NCI-H2029 (cell line): ENCODE data around the gene ATL2.
A peak's percentile ranks its signal among the peaks of the same experiment; 100 is the strongest.
"Not testable (repeated sequence)": the region's sequence is repeated elsewhere in the genome, so short reads cannot be mapped to it uniquely, and the experiment has no call there.

Experiments
- DNase-seq: peaks from one replicate; lab custom pipeline; 2025; lab: John Stamatoyannopoulos, UW

Gene ATL2

GRCh38 chr2:38274286-38275276 is 102.5 kb downstream of the ATL2 start:
- peak; percentile 5 for DNase-seq

GRCh38 chr2:38271697-38272096 is 105.4 kb downstream of the ATL2 start:
- DNase-seq = no peak

DNA sequence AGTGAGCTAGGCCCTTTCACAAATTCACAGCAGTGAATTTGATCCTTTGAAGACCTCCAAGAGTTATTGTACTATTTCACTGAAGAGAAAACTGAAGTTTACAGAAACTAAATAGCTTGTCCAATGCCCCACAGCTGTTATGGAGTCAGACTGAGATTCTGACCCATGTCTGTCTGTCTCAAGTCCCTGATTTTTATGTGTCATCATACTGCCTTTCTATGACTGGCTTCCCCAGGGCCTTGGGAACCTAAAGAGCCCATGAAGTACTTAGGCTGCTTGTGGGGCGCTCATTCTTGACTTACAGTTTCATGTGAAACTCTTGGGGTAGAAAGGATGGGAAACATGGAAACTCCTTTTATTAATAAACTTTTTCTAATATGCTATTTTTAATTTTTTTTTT is 107.7 kb downstream of the ATL2 start:
- no peak for DNase-seq

DNA sequence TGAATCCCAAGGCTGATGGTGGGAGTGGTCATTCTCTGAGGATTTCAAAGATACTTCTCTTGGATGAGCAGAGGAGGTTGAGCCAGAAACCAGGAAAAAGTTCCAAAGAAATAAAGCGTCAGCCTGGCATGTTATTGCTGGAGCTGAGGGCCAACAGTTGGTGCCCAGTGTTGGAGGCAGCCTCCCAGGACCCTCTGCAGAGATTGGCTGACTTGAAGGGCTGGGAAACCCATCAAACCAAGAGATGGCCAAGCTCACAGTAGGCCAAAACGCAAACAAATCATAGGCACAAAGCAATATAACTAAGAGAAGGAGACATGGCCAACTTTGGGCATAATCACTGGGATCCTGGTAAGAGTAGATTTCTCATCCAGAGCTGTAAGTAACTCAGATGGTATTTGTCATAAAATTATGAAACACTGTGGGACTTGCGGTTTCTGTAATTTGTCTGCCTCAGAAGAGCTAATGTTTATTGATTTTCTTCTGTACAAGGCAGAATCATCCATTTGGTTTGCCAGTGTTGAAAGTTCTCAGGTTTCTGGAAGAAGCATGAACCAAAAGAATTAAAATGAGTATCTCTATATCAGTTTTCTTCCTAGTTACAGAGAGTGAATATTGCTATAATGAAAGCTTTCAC is 108.3 kb downstream of the ATL2 start:
- no peak for DNase-seq

DNA sequence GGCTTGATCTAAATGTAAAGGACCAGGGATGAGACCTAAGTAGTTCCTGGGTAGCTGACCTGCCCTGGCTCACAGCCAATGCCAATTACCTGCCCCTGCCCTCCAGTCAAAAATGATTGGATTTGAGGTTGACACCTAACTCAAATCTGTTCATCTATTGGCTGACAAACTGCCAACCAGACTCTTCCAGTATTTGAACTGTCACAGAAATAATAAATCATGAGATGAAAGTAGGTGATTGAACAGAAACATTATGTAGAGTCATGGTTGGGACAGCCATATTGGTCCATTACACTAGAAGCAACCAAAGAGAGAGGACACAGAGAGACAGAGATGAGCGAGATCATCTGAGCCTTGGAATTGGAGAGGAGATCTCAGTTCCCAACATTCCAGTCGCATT is 109.1 kb downstream of the ATL2 start:
- no peak for DNase-seq

DNA sequence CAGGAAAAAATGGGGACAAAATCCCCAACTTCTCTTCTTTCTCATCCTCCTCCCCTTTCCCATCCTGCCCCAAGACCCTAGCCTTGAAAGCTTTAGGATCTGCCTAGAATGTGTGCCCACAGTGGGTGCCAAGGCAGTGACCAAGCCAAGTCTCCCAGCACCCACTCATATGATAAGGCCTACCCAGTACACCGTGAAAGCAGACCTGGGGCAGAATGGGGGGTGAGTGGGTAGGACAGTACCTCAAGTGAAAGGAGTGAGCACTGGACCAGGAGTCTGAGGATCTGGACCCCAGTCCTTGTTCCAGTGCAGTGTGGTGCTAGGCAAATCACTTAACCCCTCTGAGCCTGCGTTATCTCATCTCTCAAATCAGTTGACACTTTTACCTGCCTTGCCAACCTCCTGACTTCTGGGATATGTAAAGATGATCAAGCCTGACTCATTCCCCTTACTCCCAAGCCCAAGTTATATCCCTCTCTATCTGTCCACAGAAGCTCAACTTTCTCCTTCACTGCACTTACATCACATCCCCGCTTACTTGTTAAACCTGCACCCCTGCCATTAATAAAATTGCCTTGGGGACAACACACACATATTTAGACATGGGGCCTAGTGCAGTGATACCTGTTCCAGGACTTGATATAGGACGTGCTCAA is 109.7 kb downstream of the ATL2 start:
- DNase-seq = no peak

DNA sequence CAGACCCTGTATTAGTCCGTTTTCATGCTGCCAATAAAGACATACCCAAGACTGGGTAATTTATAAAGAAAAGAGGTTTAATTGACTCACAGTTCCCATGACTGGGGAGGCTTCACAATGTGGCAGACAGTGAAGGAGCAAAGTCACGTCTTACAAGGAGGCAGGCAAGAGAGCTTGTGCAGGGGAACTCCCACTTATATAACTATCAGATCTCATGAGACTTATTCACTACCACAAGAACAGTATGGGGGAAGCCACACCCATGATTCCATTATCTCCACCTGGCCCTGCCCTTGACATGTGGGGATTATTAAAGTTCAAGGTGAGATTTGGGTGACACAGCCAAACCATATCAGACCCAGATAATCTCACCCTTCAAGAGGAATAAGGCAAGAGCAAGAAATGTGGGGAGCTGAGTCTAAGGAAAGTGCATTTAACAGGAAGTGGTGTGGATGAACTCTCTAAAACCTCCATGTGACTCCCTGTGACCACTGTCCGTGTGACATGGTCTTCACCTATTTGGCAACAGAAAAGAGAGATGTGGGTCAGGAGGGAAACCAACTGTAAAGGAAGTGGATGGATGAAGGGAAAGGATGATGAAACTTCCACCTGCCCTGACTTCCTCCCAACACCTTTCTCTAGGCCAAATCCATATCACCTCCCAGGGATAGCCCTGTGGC is 110.6 kb downstream of the ATL2 start:
- no peak for DNase-seq

GRCh38 chr2:38265461-38265860 is 111.6 kb downstream of the ATL2 start:
- DNase-seq = no peak

DNA sequence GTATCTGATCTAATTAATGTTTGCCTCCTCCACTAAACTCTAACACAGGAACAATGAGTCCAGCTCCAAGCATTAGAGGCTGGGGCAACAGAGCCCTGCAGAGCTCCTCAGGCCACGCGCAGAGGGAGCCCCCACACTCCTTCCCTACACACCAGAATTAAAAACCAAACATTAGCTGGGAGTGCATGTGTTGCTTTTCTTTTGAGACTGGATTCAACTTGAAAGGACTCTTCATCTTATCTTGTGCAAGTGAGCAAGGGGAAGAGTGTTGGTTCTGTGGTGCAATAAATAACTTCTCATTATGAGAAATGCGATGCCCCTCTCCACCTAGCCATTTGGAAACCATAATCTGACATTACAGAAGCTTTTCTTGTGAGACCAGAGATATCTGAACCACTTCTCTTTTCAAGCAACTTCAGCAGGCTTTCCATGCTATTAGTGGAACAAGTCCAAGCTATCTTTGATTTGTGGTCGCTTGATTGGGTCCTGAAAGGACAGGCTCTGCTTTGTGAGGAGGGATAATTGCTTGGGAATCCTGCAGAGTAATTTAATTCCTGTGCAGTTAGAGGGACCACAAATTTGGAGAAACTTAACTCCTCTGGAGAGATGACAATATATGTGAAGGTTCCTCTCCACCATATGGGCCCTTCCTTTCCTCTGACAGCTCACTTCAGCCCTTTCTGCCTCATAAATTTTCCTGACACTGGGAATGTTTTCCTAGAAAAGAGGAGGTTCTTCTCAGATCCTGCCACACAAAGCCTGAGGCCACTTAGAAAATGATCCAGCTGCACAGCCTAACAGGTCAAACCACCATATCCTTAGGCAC is 112.5 kb downstream of the ATL2 start:
- DNase-seq = no peak

DNA sequence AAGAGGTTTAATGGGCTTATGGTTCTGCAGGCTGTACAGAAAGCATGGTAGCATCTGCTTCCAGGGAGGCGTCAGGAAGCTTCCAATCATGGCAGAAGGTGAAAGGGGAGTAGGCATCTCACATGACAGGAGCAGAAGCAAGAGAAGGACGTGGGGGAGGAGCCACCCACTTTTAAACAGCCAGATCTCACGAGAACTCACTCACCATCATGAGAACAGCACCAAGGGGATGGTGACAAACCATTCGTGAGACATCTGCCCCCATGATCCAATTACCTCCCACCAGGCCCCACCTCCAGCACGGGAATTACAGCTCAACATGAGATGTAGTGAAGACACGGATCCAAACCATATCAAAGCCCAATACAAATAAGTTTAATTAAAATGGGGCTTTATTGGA is 113.8 kb downstream of the ATL2 start:
- no peak for DNase-seq

DNA sequence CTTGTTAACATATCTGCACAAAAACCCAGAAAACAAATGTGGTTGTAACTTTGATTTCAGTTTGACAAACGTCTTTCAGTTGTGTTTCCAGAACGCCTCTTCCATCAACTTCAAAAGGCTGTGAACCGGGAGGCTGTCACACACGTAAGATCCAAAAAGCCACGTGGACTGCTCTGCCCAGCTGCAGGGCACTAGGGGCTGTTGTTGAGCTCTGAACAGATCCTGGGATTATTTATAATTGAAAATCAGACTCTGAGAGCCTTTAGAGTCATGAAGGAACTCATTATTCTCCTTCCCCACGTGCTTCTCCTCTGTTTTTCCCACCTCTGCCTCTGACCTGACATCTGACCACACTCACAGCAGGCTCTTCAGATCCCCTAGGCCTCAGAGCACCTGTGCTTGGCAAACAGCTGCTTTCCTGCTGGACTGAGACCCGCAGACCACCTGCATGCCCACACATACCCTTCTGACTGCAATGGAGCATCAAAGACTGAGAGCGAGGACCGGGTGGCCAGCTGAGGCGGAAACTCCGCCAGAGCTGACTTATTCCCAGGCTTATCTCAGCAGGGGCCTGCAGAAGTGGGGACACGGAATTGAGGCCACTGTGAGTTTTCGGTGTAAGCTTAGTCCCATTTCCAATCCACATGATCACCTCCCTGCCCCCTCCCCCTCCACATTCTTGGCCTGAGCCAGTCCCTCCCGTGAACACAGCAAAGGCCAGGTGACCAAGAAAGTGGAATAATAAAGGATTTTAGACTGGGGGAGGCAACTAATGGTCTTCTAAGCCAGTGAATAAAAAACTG is 114.8 kb downstream of the ATL2 start:
- DNase-seq = no peak

DNA sequence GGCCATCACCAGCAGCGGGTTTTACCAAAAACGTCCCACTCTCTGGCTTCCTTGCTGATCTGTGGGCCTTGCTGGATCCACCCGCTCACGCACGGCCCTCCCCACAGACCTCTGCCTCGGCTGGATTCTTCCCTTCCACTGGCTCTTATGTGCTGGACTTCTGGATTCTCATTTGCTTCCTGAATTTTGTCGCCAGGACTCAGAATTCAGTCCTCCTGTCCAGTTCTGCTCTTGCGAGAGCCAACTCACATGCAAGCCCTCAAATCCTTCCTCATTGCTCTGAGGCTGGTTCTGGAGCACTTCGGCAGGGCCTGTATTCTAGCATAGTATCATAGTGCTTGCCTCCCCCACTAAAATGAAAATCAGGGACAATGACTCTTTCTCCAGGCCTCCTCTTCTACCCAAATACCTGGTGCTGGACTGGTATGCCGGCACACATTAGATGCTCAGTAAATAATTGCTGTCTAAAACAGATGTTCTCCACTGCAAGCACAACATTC is 115.5 kb downstream of the ATL2 start:
- DNase-seq = no peak

DNA sequence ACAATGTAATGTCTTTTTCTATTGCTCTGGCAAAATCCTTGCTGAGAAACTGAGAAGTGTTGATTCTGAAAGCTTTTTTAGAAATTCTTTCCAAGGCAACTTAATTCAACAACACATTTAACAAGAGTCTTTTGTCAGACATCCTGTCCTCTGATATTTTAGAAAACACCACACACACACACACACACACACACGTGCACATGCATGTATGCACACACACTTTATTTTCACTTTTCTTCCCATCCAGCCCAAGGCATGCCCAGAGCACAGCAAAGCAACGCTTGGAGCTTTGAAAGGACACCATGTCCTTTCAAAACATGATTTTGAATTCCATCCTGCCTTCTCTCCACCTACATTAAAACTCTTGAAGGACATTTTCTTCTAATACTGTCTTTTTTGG is 116.1 kb downstream of the ATL2 start:
- DNase-seq = no peak

DNA sequence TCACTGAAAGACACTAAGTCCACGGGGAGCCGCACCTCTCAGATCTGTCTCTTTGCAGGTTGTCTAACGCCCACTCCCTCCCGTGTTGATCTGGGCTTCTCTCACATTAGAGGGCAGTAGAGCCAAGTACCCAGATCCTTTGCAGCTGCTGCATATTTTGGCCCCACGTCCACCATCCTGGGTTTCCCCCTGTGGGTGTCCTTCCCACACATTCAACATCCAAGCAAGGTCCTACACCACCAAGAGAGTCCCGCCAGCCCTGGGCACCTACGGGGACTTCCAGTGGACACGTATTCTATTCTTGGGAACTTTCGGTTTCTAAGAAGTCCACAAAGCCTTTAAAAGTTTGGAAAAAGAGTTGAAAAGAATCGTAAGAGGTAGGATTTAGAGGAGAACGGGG is 116.6 kb downstream of the ATL2 start:
- DNase-seq = no peak

GRCh38 chr2:38259311-38259710 is 117.8 kb downstream of the ATL2 start:
- no peak for DNase-seq

- DNase-seq = not testable (repeated sequence)
Measured at GRCh38 chr2:38257680-38258079, 119.4 kb downstream of the ATL2 start.

GRCh38 chr2:38256610-38257009 is 120.5 kb downstream of the ATL2 start:
- no peak for DNase-seq

DNA sequence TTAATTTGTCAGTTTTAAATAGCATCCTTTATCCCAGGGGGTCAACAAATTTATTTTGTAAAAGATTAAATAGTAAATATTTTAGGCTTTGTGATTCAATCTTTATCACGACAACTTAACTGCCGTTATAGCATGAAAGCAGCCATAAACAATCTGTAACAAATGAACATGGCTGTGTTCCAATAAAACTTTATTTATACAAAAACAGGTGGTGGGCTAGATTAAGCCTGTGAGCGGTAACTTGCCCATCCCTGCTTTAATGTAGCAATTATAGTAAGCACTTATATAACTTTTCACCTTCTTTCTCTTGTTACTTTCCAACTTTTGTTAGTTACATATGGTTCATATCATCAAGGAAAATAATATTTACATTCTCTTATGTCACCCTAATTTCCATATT is 121.9 kb downstream of the ATL2 start:
- no peak for DNase-seq

DNA sequence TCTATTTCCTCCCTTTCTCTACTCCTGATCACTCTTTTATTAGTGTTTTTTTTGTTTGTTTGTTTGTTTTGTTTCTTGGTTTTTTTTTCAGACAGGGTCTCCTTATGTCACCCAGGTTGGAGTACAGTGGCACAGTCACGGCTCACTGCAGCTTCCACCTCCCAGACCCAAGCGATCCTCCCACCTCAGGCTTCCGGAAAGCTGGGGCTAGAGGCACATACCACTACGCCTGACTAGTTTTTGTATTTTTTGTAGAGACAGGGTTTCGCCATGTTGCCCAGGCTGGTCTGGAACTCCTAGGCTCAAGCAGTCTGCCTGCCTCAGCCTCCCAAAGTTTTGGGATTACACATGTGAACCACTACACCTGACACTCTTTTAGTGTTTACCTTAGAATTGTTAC is 122.3 kb downstream of the ATL2 start:
- no peak for DNase-seq

GRCh38 chr2:38251940-38252339 is 125.1 kb downstream of the ATL2 start:
- no peak for DNase-seq
